Subcutaneous adipose tissue (tissue), 4 donors: ENCODE data around the gene SRD5A1. TPM values are rescaled to one million over a fixed set of nuclear protein-coding genes. Genes with fewer than 3 reads are reported as not detected.

Source experiments
- CTCF ChIP-seq: fragments of 450-650 bp; IDR thresholded peaks from one replicate; pipeline ENCODE4 v1.5.1; 2016; ENCODE audit warnings: low read depth, mild to moderate bottlenecking, control low read depth, antibody characterized with exemption, moderate library complexity
- total RNA-seq, 4 donors: library from RNA; depleted of rRNA; stranded (reverse); fragments of >200 nt; gene quantifications; one replicate each; pipeline ENCODE4 v1.1.0, GENCODE V29; 2016

SRD5A1 gene
- total RNA-seq, 4 donors from 2014 or later: 1.8 to 4.9 (median 3.5) TPM

GRCh38 chr5:6597557-6597956 is 35.7 kb upstream of the SRD5A1 start:
- no peak for TF ChIP-seq CTCF

- no peak for TF ChIP-seq CTCF
These were observed 34.8 kb upstream of the SRD5A1 start for GRCh38 chr5:6598351-6598900.

GRCh38 chr5:6599739-6600138 is 33.5 kb upstream of the SRD5A1 start:
- no peak for TF ChIP-seq CTCF

- TF ChIP-seq CTCF: no peak
These were observed 32.0 kb upstream of the SRD5A1 start for GRCh38 chr5:6601271-6601670.

GRCh38 chr5:6601816-6602215 is 31.4 kb upstream of the SRD5A1 start:
- no peak for TF ChIP-seq CTCF

GRCh38 chr5:6602441-6602840 is 30.8 kb upstream of the SRD5A1 start:
- no peak for TF ChIP-seq CTCF

- TF ChIP-seq CTCF: no peak
These were observed 29.6 kb upstream of the SRD5A1 start for GRCh38 chr5:6603643-6604042.
